ENCODE data around the gene SETBP1.

The SETBP1 gene

GRCh38 chr18:44807766-44808165 lies 127.1 kb downstream of the SETBP1 start:
- Histone ChIP-seq H3K79me2 (ENCODE audit: control insufficient read depth, low read length) (no peaks in the 10 kb centered on the region), H3K9me2 (replicated peaks; ENCODE audit: control insufficient read depth, low read length) (no peaks in the 10 kb centered on the region), H4K20me1 (ENCODE audit: control insufficient read depth, insufficient read depth, low read depth, low read length) (no peaks in the 10 kb centered on the region), H3K4me3 (ENCODE audit: low read length) (no peak overlapping the region), H3K27ac (ENCODE audit: low read depth, low read length) (no peak overlapping the region), H3F3A (ENCODE audit: control insufficient read depth, insufficient read depth) (no peaks in the 10 kb centered on the region), H3K9me3 (ENCODE audit: control insufficient read depth, insufficient read depth, low read length) (no peaks in the 10 kb centered on the region), H3K27me3 (ENCODE audit: control insufficient read depth, low read length) (no peaks in the 10 kb centered on the region), H3K36me3 (ENCODE audit: control insufficient read depth, low read length) (0 out of 2 replicates have a peak, but pooled peaks cover 2% of the 10 kb centered on the region), H3K4me2 (ENCODE audit: low read length) (no peak overlapping the region), H3K4me1 (ENCODE audit: control insufficient read depth, low read length) (no peaks in the 10 kb centered on the region)
- no peak for TF ChIP-seq CTCF (IDR thresholded peaks at IDR 0.05; ENCODE audit: low read depth, low read length, poor library complexity, severe bottlenecking)
- TF ChIP-seq EZH2phosphoT487 (IDR thresholded peaks at IDR 0.05; ENCODE audit: borderline replicate concordance, low read length): no peak

GRCh38 chr18:44811572-44812125 lies 131.0 kb downstream of the SETBP1 start:
- Histone ChIP-seq H3K36me3 (ENCODE audit: control insufficient read depth, low read length) (0 out of 2 replicates have a peak, but pooled peaks cover 2% of the 10 kb centered on the region), H3K9me3 (ENCODE audit: control insufficient read depth, insufficient read depth, low read length) (no peaks in the 10 kb centered on the region), H4K20me1 (ENCODE audit: control insufficient read depth, insufficient read depth, low read depth, low read length) (no peaks in the 10 kb centered on the region), H3K4me3 (ENCODE audit: low read length) (no peak overlapping the region), H3K27ac (ENCODE audit: low read depth, low read length) (no peak overlapping the region), H3K4me2 (ENCODE audit: low read length) (no peak overlapping the region), H3K4me1 (ENCODE audit: control insufficient read depth, low read length) (peaks cover 13% of the 10 kb centered on the region), H3F3A (ENCODE audit: control insufficient read depth, insufficient read depth) (no peaks in the 10 kb centered on the region), H3K79me2 (ENCODE audit: control insufficient read depth, low read length) (no peaks in the 10 kb centered on the region), H3K27me3 (ENCODE audit: control insufficient read depth, low read length) (no peaks in the 10 kb centered on the region), H3K9me2 (replicated peaks; ENCODE audit: control insufficient read depth, low read length) (no peaks in the 10 kb centered on the region)
- TF ChIP-seq EZH2phosphoT487 (IDR thresholded peaks at IDR 0.05; ENCODE audit: borderline replicate concordance, low read length) (no peak), CTCF (IDR thresholded peaks at IDR 0.05; ENCODE audit: low read depth, low read length, poor library complexity, severe bottlenecking) (no peak)

DNA sequence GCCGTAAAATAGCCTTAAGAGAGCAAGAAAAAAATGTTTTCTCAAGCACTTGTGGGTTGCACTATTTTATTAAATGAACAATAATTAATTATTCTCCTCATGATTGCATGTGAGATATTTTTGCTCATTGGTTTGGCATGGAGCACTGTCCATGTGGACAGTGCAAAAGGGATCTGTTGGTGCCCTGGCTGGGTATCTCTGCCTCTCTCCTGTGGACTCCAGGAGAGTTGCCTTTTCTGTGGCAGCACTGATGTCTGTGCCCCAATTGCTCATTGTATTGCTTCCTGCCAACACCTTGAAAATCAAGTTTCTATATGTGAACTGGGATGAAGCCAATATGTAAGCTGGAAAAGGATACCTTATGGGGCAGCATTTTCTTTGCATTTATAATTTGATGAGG lies 131.7 kb downstream of the SETBP1 start:
- no peaks in the 10 kb centered on the region for H4K20me1 ChIP-seq (ENCODE audit: control insufficient read depth, insufficient read depth, low read depth, low read length)
- TF ChIP-seq EZH2phosphoT487 (IDR thresholded peaks at IDR 0.05; ENCODE audit: borderline replicate concordance, low read length) (no peak), CTCF (IDR thresholded peaks at IDR 0.05; ENCODE audit: low read depth, low read length, poor library complexity, severe bottlenecking) (no peak)
- H3K4me2 ChIP-seq (ENCODE audit: low read length): no peak overlapping the region
- no peak overlapping the region for H3K4me3 ChIP-seq (ENCODE audit: low read length)
- H3K79me2 ChIP-seq (ENCODE audit: control insufficient read depth, low read length): no peaks in the 10 kb centered on the region
- H3K9me3 ChIP-seq (ENCODE audit: control insufficient read depth, insufficient read depth, low read length): no peaks in the 10 kb centered on the region
- H3K36me3 ChIP-seq (ENCODE audit: control insufficient read depth, low read length): 0 out of 2 replicates have a peak, but pooled peaks cover 2% of the 10 kb centered on the region
- H3K27ac ChIP-seq (ENCODE audit: low read depth, low read length): no peak overlapping the region
- no peaks in the 10 kb centered on the region for H3F3A ChIP-seq (ENCODE audit: control insufficient read depth, insufficient read depth)
- no peaks in the 10 kb centered on the region for H3K27me3 ChIP-seq (ENCODE audit: control insufficient read depth, low read length)
- peaks cover 21% of the 10 kb centered on the region for H3K4me1 ChIP-seq (ENCODE audit: control insufficient read depth, low read length)
- no peaks in the 10 kb centered on the region for H3K9me2 ChIP-seq (replicated peaks; ENCODE audit: control insufficient read depth, low read length)
